Parathyroid adenoma (tissue), 2 donors: Measurements from ENCODE around the gene FCRL6.

Experiments
- H2AFZ ChIP-seq: fragments of 300-600 bp; sonication (generic); one replicate; pipeline ENCODE4 v1.7.0; 2017; ENCODE audit warnings: antibody characterized with exemption, mild to moderate bottlenecking
- H3K27ac ChIP-seq: fragments of 300-600 bp; sonication (generic); one replicate; pipeline ENCODE4 v1.7.0; 2017
- H3K27me3 ChIP-seq: fragments of 300-600 bp; sonication (generic); one replicate; pipeline ENCODE4 v1.7.0; 2017; ENCODE audit warnings: low read length; ENCODE audit not compliant: control insufficient read depth, insufficient read depth
- H3K36me3 ChIP-seq: fragments of 300-600 bp; sonication (generic); one replicate; pipeline ENCODE4 v1.7.0; 2017; ENCODE audit warnings: low read length; ENCODE audit not compliant: control insufficient read depth, insufficient read depth
- H3K4me1 ChIP-seq: fragments of 300-600 bp; sonication (generic); one replicate; pipeline ENCODE4 v1.7.0; 2017; ENCODE audit warnings: control low read depth
- H3K4me2 ChIP-seq: fragments of 300-600 bp; sonication (generic); one replicate; pipeline ENCODE4 v1.7.0; 2017; ENCODE audit warnings: low read length
- H3K4me3 ChIP-seq: fragments of 300-600 bp; sonication (generic); one replicate; pipeline ENCODE4 v1.7.0; 2017; ENCODE audit warnings: low read depth, low read length
- H3K79me2 ChIP-seq: fragments of 300-600 bp; sonication (generic); one replicate; pipeline ENCODE4 v1.7.0; 2017; ENCODE audit warnings: control low read depth
- H3K9ac ChIP-seq: fragments of 300-600 bp; sonication (generic); one replicate; pipeline ENCODE4 v1.7.0; 2017; ENCODE audit warnings: mild to moderate bottlenecking
- H3K9me3 ChIP-seq: fragments of 300-600 bp; sonication (generic); one replicate; pipeline ENCODE4 v1.7.0; 2017; ENCODE audit warnings: low read length; ENCODE audit not compliant: control insufficient read depth
- TF ChIP-seq, protein P1 (sequence below): fragments of 300-600 bp; sonication (generic); IDR thresholded peaks from one replicate; pipeline ENCODE4 v1.7.0; 2017; ENCODE audit warnings: antibody characterized with exemption, mild to moderate bottlenecking
- donor health status: primary hyperparathyroidism.

Gene FCRL6

DNA sequence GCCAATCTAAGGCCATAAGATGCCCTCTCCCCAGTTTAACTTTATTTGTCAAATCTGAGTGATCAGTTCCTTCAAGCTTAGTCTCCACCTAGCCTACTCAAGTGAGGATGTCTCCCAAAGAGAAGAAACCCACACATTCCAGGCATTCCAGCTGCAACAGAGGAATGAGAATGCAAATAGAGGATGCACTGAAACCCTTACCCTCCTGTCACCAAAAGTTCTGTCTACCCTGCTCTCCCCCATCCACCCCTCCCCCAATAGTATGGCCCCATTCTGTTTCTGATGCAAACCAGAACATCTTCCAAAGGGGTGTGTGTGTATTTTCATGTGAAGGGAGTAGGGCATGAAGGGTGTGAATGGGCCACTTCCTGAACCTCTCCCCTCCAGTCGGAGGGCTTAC lies 18.4 kb upstream of the FCRL6 start:
- Histone ChIP-seq H3K27me3 (no peaks in the 10 kb centered on the region), H3K4me1 (no peaks in the 10 kb centered on the region)

DNA sequence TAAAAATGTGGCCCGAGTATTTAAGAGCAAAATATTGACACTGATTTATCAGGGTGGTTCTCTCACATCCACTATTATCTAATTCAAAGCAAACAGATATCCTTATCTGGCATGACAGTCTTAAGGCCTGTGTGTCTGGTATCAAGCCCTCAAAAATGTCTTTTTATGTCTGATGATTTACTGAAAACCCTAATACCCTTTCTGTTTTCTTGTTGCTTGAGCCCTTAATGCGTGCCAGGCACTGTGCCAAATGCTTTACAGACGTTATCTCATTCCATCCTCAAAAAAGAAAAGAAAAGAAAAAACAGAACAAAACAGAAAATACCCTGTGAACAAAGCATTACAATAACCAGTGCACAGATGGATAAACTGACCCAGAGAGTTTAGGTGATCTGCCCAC lies 15.7 kb upstream of the FCRL6 start:
- Histone ChIP-seq H3K27me3 (no peaks in the 10 kb centered on the region), H3K4me1 (no peaks in the 10 kb centered on the region), H2AFZ (no peak overlapping the region), H3K79me2 (no peaks in the 10 kb centered on the region), H3K27ac (no peak overlapping the region), H3K9ac (no peak overlapping the region), H3K4me3 (no peak overlapping the region), H3K36me3 (no peaks in the 10 kb centered on the region), H3K9me3 (no peaks in the 10 kb centered on the region), H3K4me2 (no peak overlapping the region)
- TF ChIP-seq, protein P1, sequence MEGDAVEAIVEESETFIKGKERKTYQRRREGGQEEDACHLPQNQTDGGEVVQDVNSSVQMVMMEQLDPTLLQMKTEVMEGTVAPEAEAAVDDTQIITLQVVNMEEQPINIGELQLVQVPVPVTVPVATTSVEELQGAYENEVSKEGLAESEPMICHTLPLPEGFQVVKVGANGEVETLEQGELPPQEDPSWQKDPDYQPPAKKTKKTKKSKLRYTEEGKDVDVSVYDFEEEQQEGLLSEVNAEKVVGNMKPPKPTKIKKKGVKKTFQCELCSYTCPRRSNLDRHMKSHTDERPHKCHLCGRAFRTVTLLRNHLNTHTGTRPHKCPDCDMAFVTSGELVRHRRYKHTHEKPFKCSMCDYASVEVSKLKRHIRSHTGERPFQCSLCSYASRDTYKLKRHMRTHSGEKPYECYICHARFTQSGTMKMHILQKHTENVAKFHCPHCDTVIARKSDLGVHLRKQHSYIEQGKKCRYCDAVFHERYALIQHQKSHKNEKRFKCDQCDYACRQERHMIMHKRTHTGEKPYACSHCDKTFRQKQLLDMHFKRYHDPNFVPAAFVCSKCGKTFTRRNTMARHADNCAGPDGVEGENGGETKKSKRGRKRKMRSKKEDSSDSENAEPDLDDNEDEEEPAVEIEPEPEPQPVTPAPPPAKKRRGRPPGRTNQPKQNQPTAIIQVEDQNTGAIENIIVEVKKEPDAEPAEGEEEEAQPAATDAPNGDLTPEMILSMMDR, result no peak

More for the DNA sequence above, 18.4 kb upstream of the FCRL6 start:
- H3K4me3 ChIP-seq, result no peak overlapping the region
- no peak overlapping the region for H3K4me2 ChIP-seq
- H3K79me2 ChIP-seq, result no peaks in the 10 kb centered on the region
- TF ChIP-seq, protein P1, result no peak
- no peaks in the 10 kb centered on the region for H3K36me3 ChIP-seq
- no peak overlapping the region for H3K9ac ChIP-seq
- H2AFZ ChIP-seq, result no peak overlapping the region
- H3K9me3 ChIP-seq, result no peaks in the 10 kb centered on the region
- H3K27ac ChIP-seq, result no peak overlapping the region

DNA sequence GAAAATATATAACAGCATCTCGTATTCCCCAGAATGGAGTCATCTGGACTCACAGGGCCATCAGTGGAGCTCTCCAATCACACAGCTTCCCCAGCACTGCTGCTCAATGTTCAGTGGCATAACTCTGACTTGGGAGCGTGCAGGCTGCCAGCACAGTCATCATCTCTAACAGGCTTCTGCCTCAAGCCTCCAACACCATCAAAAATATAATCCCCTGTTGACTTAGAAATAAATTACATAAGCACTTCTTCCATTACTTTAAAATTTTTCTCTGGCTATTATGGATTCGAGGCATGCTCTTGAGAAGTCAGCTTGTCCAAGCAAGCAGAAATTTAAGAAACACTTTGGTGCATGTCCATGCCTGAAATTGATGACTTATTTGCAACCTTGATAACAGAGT lies 15.2 kb upstream of the FCRL6 start:
- Histone ChIP-seq H3K79me2 (no peaks in the 10 kb centered on the region), H3K36me3 (no peaks in the 10 kb centered on the region), H3K27ac (no peak overlapping the region), H3K27me3 (no peaks in the 10 kb centered on the region), H3K9ac (no peak overlapping the region), H3K4me1 (no peaks in the 10 kb centered on the region), H3K4me2 (no peak overlapping the region), H3K4me3 (no peak overlapping the region), H3K9me3 (no peaks in the 10 kb centered on the region), H2AFZ (no peak overlapping the region)
- TF ChIP-seq, protein P1, result no peak

DNA sequence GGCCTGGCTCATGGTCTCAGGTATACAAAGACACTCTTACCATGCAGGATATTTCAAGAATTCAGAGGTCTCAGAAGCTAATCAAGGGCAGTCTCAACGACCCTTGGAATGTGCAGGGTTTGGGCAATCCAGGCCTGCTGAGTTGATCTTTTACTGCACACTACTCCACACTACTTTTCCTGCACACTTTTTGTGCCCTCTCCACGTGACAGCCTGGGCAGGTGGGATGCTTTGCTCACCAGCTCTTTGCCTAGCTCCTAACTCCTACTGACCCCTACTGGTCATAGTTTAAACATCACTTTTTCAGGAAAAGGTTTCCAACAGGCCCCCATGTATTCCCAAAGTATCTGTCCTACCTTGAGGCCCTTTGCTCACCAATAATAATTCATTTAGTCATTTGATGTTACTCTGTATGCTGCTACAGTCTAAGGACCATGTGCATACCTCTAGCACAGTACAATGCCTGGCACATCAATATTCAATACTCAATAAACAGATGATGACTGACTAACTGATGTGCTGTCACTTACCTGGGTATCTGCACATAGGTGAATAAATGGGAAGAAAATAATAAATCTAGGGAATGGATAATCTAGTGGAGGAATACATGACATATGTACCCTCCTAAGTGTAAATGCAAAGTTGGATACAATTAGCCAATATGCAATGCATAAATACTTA lies 11.8 kb upstream of the FCRL6 start:
- H3K9me3 ChIP-seq, result no peaks in the 10 kb centered on the region
- H3K27ac ChIP-seq, result no peak overlapping the region
- H3K36me3 ChIP-seq, result no peaks in the 10 kb centered on the region
- no peaks in the 10 kb centered on the region for H3K27me3 ChIP-seq
- no peak overlapping the region for H3K4me3 ChIP-seq
- H3K9ac ChIP-seq, result no peak overlapping the region
- H3K4me1 ChIP-seq, result no peaks in the 10 kb centered on the region
- TF ChIP-seq, protein P1, result peak; percentile 51
- H3K79me2 ChIP-seq, result no peaks in the 10 kb centered on the region
- H3K4me2 ChIP-seq, result no peak overlapping the region
- H2AFZ ChIP-seq, result no peak overlapping the region

DNA sequence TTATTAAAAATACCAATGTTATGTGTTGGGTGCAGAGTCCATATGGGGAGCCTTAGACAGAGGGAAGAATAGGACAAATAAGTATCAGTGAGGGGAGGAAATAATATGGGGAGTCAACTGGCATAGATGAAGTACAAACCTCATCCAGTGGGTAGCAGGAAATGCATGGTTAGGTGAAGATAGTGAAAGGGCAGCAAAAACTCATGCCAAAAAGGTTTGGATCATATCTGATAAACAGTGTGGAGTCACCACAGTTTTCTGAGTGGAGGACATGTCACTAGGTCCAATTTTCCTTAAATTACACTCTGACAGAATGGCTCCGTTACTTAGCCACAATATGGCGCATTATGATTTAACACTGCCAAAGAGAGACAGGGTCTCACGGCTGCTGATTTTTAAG lies 11.1 kb upstream of the FCRL6 start:
- TF ChIP-seq, protein P1, result no peak
- no peak overlapping the region for H2AFZ ChIP-seq
- H3K27me3 ChIP-seq, result no peaks in the 10 kb centered on the region
- H3K9ac ChIP-seq, result no peak overlapping the region
- H3K36me3 ChIP-seq, result no peaks in the 10 kb centered on the region
- no peak overlapping the region for H3K4me3 ChIP-seq
- no peaks in the 10 kb centered on the region for H3K79me2 ChIP-seq
- H3K9me3 ChIP-seq, result no peaks in the 10 kb centered on the region
- no peaks in the 10 kb centered on the region for H3K4me1 ChIP-seq
- no peak overlapping the region for H3K27ac ChIP-seq
- no peak overlapping the region for H3K4me2 ChIP-seq
